Smooth muscle cell (in vitro differentiated cells): ENCODE results near the gene DYRK1A. TPM values are rescaled to one million over a fixed set of nuclear protein-coding genes. Genes with fewer than 3 reads are reported as not detected.

ENCODE experiments used
- DNase-seq: peaks from one replicate; lab custom pipeline; 2025; ENCODE audit not compliant: unreplicated experiment; lab: John Stamatoyannopoulos, UW
- H2AFZ ChIP-seq: fragments of 200-600 bp; sonication (generic); 2 replicates; pipeline ENCODE4 v1.6.0; 2016; ENCODE audit warnings: antibody characterized with exemption, low read depth, mild to moderate bottlenecking
- H3F3A ChIP-seq: fragments of 200-600 bp; sonication (generic); 2 replicates; pipeline ENCODE4 v1.6.0; 2017; ENCODE audit warnings: antibody characterized with exemption, low read depth
- H3K27ac ChIP-seq: fragments of 200-600 bp; sonication (generic); 2 replicates; pipeline ENCODE4 v1.5.1; 2016; ENCODE audit warnings: low read depth, mild to moderate bottlenecking
- H3K27me3 ChIP-seq: fragments of 200-600 bp; sonication (generic); 2 replicates; pipeline ENCODE4 v1.6.1; 2016; ENCODE audit warnings: low read depth, mild to moderate bottlenecking
- H3K36me3 ChIP-seq: fragments of 200-600 bp; sonication (generic); 2 replicates; pipeline ENCODE4 v1.5.1; 2016; ENCODE audit warnings: low read depth
- H3K4me1 ChIP-seq: fragments of 200-600 bp; sonication (generic); 2 replicates; pipeline ENCODE4 v1.5.1; 2016; ENCODE audit warnings: low read depth
- H3K4me2 ChIP-seq: fragments of 200-600 bp; sonication (generic); 2 replicates; pipeline ENCODE4 v1.6.0; 2016; ENCODE audit warnings: mild to moderate bottlenecking
- H3K4me3 ChIP-seq: fragments of 200-600 bp; sonication (generic); 2 replicates; pipeline ENCODE4 v1.5.1; 2016; ENCODE audit warnings: mild to moderate bottlenecking
- H3K79me2 ChIP-seq: fragments of 200-600 bp; sonication (generic); 2 replicates; pipeline ENCODE4 v1.6.0; 2016; ENCODE audit warnings: low read depth, mild to moderate bottlenecking
- H3K9ac ChIP-seq: fragments of 200-600 bp; sonication (generic); 2 replicates; pipeline ENCODE4 v1.6.0; 2016; ENCODE audit warnings: low read depth
- H3K9me3 ChIP-seq: fragments of 200-600 bp; sonication (generic); replicated peaks from 2 replicates; pipeline ENCODE4 v1.5.1; 2016; ENCODE audit warnings: low read depth
- H4K20me1 ChIP-seq: fragments of 200-600 bp; sonication (generic); 2 replicates; pipeline ENCODE4 v1.6.0; 2016; ENCODE audit warnings: low read depth
- WGBS: methylation state at CpG from one replicate; pipeline ENCODE4 v1.1.7; 2016; ENCODE audit warnings: low lambda C conversion rate; 5-methylcytosine and 5-hydroxymethylcytosine counted together
- polyA plus RNA-seq: library from polyadenylated mRNA; unstranded; fragments of >200 nt; fragmentation: Nextera tagmentation; extraction: Ambion mirVana; gene quantifications from 2 replicates; pipeline ENCODE4 v1.2.1, GENCODE V29; 2016
- total RNA-seq: library from RNA; depleted of rRNA; stranded (reverse); fragments of >200 nt; gene quantifications from 2 replicates; pipeline ENCODE4 v1.2.3, GENCODE V29; 2014
- TF ChIP-seq, protein P1 (sequence below): fragments of 200-600 bp; sonication (generic); IDR thresholded peaks from 2 replicates; pipeline ENCODE4 v1.5.1; 2017; ENCODE audit warnings: borderline replicate concordance, mild to moderate bottlenecking, antibody characterized with exemption; ENCODE audit not compliant: insufficient read depth, poor library complexity, severe bottlenecking

The DYRK1A gene
- total and polyA plus RNA-seq, 2 experiments from 2014 or later = 2.4 to 61.7 TPM

GRCh38 chr21:37557261-37557950 lies 190.8 kb downstream of the DYRK1A start:
- TF ChIP-seq, protein P1, sequence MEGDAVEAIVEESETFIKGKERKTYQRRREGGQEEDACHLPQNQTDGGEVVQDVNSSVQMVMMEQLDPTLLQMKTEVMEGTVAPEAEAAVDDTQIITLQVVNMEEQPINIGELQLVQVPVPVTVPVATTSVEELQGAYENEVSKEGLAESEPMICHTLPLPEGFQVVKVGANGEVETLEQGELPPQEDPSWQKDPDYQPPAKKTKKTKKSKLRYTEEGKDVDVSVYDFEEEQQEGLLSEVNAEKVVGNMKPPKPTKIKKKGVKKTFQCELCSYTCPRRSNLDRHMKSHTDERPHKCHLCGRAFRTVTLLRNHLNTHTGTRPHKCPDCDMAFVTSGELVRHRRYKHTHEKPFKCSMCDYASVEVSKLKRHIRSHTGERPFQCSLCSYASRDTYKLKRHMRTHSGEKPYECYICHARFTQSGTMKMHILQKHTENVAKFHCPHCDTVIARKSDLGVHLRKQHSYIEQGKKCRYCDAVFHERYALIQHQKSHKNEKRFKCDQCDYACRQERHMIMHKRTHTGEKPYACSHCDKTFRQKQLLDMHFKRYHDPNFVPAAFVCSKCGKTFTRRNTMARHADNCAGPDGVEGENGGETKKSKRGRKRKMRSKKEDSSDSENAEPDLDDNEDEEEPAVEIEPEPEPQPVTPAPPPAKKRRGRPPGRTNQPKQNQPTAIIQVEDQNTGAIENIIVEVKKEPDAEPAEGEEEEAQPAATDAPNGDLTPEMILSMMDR = no peak
- H2AFZ ChIP-seq = no peak overlapping the region
- no peaks in the 10 kb centered on the region for H3F3A ChIP-seq
- DNase-seq = no peak
- no peak overlapping the region for H3K4me2 ChIP-seq
- H3K9ac ChIP-seq = no peak overlapping the region
- no peaks in the 10 kb centered on the region for H3K4me1 ChIP-seq
- H3K79me2 ChIP-seq = no peaks in the 10 kb centered on the region
- 93% methylated on average over 8 of the region's 8 CpGs for WGBS
- H3K9me3 ChIP-seq = no peaks in the 10 kb centered on the region
- H3K4me3 ChIP-seq = no peak overlapping the region
- H3K27ac ChIP-seq = no peak overlapping the region
- no peaks in the 10 kb centered on the region for H3K27me3 ChIP-seq
- no peaks in the 10 kb centered on the region for H3K36me3 ChIP-seq
- no peaks in the 10 kb centered on the region for H4K20me1 ChIP-seq

DNA sequence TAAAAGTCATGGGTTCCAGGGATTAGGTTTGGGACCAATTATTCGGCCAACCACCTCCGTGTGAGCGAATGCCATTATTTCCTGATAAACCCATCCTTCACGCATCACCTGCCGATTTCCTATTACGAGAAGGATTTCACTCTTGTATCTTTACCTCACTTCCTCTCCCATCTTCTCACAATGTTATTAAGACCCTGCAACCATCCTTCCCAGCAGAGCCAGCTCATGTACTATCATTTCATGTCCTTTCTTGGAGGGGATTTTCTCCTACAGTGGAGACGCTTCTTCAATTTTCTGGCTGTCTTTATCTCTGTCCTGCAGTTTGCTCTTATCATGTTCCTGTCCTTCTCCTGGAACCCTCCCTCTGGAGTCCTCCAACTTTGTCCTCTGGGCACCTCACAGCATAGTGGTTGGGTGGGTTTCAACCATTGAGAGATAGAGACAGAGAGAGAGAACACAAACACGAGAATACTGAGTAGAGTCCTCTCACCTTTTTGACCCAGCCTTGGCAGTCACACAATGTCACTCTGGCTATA lies 192.2 kb downstream of the DYRK1A start:
- Histone ChIP-seq H3K4me1 (no peaks in the 10 kb centered on the region), H3K36me3 (no peaks in the 10 kb centered on the region), H3K27ac (no peak overlapping the region), H3K4me3 (no peak overlapping the region), H3K9ac (no peak overlapping the region), H3K9me3 (no peaks in the 10 kb centered on the region), H3K4me2 (no peak overlapping the region), H2AFZ (no peak overlapping the region), H3K27me3 (no peaks in the 10 kb centered on the region), H3K79me2 (no peaks in the 10 kb centered on the region), H4K20me1 (no peaks in the 10 kb centered on the region), H3F3A (no peaks in the 10 kb centered on the region)
- TF ChIP-seq, protein P1 = no peak
- DNase-seq = no peak
- WGBS = 97% methylated on average over 8 of the region's 8 CpGs

DNA sequence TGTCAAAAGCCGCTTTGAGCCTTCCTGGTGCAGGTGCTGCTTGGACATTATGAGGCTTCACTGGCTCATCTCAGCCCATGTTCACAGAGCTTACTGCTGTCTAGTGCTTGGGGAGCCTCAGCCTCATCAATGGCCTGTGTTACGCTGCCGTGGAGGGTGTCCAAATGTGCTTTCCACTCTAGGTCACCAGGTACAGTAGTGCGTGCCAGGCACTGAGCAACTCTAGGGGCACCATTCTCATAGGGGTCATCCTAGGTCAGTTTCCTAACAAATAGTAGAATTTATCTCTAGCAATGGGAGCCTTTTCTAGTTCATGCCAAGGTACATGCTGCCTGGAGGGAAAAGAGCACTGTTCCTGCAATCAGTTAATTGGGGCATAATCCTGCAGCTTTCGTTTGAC lies 193.8 kb downstream of the DYRK1A start:
- Histone ChIP-seq H3K36me3 (no peaks in the 10 kb centered on the region), H3K4me3 (no peak overlapping the region), H3K27me3 (no peaks in the 10 kb centered on the region), H3K27ac (no peak overlapping the region), H3K9me3 (no peaks in the 10 kb centered on the region), H4K20me1 (no peaks in the 10 kb centered on the region), H3K79me2 (no peaks in the 10 kb centered on the region), H3F3A (no peaks in the 10 kb centered on the region), H3K4me1 (peaks cover 7% of the 10 kb centered on the region), H3K4me2 (no peak overlapping the region), H3K9ac (no peak overlapping the region), H2AFZ (no peak overlapping the region)
- 95% methylated on average over 5 of the region's 5 CpGs for WGBS
- TF ChIP-seq, protein P1 = no peak
- no peak for DNase-seq

- no peaks in the 10 kb centered on the region for H3K79me2 ChIP-seq
- DNase-seq = no peak
- no peaks in the 10 kb centered on the region for H3K9me3 ChIP-seq
- no peaks in the 10 kb centered on the region for H4K20me1 ChIP-seq
- no peak overlapping the region for H3K4me3 ChIP-seq
- TF ChIP-seq, protein P1 = no peak
- no peak overlapping the region for H3K4me2 ChIP-seq
- H3K4me1 ChIP-seq = peaks cover 8% of the 10 kb centered on the region
- H3K27ac ChIP-seq = no peak overlapping the region
- H2AFZ ChIP-seq = no peak overlapping the region
- WGBS = 97% methylated on average over 7 of the region's 7 CpGs
- no peaks in the 10 kb centered on the region for H3K27me3 ChIP-seq
- no peaks in the 10 kb centered on the region for H3F3A ChIP-seq
- H3K36me3 ChIP-seq = no peaks in the 10 kb centered on the region
- no peak overlapping the region for H3K9ac ChIP-seq
Observed at GRCh38 chr21:37561506-37561905, 194.9 kb downstream of the DYRK1A start.
